Measurements from ENCODE around the gene TMEM39B. TPM values are rescaled to one million over a fixed set of nuclear protein-coding genes. Genes with fewer than 3 reads are reported as not detected.
"Not testable (repeated sequence)": the region's sequence is repeated elsewhere in the genome, so short reads cannot be mapped to it uniquely, and the experiment has no call there.

TMEM39B gene
- 23.7 TPM for polyA plus RNA-seq (2013, experiment 1 of 2; ENCODE audit: insufficient read length)
- polyA plus RNA-seq (2013, experiment 2 of 2; ENCODE audit: insufficient read length), result 23.7 TPM

DNA sequence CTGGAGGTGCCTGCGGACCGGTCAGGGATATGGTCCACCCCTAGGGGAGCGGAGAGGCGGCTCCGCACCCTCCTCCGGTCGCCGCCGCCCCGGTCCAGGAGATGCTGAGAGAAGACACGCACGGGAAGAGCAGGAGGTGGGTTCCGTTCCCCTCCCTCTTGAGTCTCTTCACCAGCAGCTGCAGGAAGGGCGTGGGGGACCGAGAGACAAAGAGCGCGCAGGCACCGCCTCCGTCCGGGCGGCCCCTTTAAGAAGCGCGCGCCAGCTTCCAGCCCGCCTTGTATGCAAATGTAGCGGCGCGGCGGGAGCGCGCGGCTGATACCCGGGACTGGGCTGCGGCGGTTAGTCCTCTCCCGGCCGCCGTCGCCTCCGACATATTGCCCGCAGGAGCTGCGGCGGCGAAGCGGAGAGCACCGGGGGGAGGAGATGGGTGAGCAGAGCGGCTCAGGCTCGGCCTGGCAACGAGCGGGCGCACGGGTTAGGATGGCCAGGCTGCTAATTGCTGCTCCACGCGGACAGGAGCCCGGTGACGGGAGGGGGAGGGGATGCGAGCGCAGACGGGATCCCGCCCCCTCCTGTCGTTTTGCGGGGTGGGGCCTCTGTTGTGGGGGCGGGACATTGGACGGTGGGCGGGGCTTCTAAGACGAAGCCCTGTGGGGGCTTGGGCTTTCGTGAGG lies at the start of gene TMEM39B:
Gene TMEM39B (plus strand): TSS at position 318 of the 677 bp plus-strand sequence. CDS start 109 bp downstream, at position 427.
- peak; percentile 97 for DNase-seq

DNA sequence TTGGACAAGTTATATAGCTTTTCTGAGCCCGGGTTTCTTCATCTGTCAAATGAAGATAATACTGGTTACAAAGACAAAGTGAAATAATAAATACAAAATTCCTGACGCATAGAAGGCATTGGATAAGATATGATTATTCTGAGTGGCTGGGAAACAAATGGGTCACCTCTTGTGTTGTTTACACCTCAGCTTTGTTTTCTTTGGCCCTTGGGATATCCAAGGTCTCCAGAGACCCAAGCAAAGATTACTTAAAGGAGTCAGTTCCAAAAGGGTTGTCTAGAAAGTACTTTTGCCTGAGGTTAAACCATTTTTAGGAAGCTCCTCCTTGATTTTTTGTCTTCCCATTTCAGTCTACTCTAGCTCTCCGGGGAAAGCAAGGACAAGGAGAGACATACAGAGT lies 49.4 kb upstream of the TMEM39B start:
- DNase-seq, result no peak

DNA sequence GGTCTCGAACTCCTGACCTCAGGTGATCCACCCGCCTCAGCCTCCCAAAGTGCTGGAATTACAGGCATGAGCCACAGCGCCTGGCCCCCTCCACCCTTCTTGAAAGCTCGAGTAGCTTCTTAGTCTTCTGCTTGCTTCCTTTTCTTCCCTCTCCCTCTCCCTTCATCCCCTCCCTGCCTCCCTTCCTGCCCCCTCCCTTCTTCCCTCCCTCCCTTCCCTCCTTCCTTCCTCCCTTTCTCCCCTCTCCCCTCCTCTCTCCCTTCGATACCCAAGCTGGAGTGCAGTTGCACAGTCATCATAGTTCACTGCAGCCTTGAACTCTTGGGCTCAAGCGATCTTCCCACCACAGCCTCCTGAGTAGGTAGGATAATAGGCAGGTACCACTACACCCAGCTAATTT lies 47.2 kb upstream of the TMEM39B start:
- no peak for DNase-seq

DNA sequence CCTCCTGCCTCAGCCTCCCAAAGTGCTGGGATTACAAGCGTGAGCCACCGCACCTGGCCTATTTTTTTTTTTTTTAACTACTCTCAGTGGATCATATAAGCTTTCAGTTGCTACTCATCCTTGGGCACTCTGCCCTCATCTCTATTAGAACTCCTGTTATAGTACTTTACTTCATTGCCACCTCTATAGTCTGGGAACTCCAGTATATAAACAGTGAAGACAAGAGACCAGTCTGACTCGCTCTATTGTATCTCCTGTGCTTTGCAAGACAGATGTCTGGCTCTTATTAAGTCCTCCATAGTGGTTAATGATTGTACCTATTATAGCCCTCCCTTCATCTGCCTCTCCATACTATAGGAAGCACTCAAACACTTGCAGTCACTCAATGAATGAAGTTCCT lies 44.0 kb upstream of the TMEM39B start:
- DNase-seq, result peak; percentile 38

DNA sequence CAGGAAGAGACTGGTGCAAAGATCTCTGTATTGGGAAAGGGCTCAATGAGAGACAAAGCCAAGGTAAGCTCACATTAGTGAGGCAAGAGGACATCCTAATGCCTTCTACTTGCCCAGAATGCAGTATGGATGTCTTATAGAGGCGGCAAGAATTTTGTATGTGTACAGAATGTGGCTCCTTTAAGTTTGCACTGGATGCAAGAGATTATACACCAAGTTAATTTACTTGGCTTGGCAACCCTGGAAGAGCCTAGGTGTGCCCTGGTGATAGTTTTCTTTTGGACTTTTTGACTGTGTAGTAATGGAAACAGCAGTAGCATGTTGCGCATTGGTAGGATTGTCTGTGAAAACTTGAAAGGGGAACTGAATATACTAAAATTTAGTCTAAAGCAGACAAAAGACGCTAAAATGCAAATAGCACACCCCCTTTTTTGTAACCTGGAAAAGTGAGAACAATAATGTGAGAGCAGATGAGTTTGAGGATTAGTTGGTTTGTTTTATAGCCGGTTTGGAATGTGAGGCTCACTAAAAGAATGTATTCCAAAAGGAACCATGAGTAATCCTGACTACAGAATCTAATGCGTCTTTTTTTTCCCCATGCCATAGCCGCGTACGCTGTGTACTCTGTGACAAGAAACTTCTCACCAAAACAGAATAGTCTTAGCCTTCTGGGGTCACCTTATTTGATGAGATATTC lies 41.0 kb upstream of the TMEM39B start:
- DNase-seq, result peak; percentile 82

DNA sequence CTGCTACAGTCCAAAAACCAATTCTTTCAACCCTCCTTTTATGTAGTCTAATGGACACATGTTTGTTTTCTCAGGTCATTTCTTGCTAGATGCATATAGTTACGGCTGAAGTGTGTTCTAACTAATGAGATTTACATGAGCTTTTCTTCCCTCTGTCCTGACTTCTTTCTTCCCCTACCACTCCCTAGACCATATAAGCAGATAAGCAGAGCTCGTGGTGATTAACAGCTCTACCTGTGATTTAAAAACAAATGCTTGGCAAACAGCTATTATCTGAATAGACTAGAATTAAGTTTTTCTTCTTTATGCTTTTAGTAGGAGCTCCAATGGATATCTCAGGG lies 40.5 kb upstream of the TMEM39B start:
- no peak for DNase-seq

DNA sequence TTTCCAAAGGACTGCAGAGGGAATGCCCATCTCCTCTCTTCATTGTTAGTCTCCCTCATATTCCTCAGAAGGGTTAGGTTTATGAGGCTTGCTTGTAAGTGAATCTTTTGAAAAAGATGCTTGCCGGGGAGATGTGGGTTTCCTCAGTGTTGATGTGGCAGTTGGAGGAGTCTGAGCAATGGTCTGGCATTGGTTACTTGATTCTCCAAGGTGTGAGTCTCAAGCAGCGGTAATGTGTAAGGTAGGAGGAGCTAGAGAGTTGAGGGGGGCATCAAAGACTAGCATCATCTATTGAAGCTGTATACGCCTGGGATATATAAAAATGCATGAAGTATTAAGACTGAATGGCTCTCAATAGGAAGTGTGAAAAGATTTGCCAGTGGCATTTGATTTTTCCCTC lies 37.6 kb upstream of the TMEM39B start:
- no peak for DNase-seq

DNA sequence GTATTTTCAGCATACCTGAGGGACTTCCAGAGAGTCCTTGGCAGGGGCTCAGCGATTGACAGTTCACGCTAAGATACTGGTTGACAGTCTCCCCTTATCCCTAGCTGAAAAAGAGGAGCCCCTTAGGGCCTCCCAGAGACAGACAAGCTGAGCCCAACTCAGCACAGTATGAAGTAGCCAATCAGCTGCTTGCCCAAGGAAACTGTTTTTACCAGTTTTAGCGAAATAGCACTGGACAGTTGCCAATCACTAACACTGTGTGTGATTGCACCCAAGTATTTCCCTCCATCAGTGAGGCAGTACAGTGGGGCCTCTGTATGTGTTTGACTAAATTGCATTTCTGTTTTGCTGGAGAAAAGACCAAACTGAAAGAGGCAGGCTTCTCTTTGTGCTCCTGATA lies 32.0 kb upstream of the TMEM39B start:
- DNase-seq, result no peak

DNA sequence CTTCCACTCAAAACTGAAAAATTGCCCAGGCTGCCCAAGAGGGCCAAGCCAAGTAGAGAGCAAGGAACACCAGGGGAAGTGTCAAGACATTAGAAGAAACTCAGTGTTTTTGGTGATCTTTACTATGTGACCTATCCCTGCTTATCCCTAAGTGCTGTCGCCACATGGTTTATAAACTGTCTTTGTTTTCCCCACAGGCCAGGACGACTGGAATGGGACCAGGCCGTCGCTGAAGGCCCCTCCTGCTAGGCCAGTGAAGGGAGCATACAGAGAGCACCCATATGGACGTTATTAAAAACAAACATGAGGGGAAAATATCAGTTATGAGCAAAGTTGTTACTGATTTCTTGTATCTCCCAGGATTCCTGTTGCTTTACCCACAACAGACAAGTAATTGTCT lies 30.4 kb upstream of the TMEM39B start:
- no peak for DNase-seq

DNA sequence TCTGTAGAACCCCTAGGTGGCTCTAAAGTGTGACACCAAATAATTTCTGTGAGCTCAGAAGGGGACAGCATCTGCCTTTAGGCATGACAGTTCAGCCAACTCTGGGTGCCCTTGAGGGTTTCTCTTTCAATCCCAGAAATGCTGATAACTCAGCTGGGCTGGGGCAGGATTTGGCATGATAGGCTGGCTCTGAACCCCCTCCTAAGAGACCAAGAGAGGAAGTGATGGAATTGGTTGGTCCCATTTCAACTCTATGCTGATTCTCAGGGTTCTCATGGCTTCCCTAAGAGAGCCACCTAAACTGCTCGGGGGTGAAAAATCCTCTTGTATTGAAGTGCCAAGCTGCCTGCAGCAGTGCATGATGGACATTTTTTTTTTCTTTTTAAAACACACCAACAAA lies 28.5 kb upstream of the TMEM39B start:
- no peak for DNase-seq

DNA sequence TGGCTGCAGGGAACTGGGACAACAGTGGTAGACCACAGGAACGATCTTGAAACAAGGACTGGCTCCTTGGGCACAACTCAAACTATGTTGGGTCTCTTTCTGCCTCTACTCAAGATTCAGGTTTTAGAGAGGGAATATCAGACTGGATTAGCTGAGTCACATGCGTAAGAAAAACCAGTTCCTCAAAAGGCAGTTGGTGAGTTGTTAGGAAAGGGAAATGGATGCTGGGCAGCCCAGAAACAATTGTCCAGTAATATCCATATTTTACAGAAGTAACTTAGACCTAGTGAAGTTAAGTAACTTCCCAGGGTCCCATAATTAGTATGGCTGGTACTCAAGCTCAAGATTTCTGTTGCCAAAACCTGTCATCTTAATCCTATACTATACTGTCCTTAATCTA lies 27.0 kb upstream of the TMEM39B start:
- DNase-seq, result no peak

DNA sequence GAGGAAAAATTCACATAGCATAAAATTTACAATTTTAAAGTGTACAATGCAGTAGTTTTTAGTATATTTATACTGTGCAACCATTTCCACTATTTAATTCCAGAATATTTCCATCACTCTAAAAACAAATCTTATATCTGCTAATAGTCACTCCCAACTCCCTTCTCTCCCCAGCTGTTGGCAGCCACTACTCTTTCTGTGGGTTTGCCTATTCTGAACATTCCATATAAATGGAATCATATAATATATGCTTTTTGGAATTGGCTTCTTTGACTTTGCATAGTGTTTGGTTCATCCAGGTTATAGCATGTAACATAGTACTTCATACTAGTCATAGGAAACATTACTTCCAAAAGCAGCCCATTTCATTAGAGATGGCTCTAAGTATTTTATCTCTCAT lies 25.0 kb upstream of the TMEM39B start:
- peak; percentile 53 for DNase-seq

DNA sequence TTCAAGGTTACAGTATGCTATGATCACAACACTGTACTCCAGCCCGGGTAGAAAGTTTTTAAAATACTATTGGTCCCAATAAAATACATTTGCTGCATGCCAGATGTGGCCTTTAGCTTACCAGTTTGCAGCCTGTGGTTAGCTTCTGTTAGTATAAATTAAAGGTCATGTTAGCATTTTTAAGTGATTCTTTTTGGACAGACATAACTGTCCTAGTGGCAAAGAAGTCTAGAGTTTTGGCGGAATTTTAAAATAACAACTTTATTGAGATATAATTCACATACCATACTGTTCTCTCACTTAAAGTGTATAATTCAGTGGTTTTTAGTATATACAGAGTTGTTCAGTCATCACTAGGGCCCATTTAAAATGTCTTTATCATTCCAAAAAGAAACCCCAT lies 24.3 kb upstream of the TMEM39B start:
- no peak for DNase-seq

DNA sequence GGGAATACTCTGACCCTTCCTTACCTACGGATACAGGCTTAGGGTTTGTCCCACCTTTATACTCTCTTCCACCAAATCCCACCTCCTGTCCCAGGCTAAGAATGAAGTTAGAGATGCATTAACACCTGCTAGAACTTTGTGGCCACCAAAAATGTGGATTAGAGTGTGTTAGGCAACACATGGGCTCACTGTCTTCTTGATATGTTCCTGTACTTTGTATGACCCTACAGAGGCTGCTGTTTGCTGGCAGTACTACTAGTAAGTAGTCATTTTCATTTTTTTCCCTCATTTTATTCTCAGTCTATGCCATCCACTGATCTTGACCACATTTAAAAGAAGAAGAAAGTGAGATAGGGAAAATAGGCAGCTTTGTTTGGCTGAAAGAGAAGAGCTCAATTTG lies 21.0 kb upstream of the TMEM39B start:
- no peak for DNase-seq

DNA sequence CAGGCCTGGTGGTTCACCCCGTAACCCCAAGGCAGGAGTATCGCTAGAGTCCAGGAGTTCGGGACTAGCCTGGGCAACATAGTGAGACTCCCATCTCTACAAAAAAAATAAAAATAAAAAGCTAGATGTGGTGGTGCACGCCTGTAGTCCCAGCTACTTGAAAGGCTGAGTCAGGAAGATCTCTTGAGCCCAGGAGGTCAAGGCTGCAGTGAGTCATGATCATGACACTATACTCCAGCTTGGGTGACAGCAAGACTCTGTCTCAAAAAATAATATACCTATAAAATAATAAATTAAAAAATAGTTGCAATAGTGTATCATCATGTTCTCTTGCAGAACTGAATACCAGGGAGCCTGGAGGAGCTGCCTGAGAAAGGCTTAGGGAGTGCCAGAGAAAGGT lies 19.9 kb upstream of the TMEM39B start:
- DNase-seq, result peak; percentile 23

DNA sequence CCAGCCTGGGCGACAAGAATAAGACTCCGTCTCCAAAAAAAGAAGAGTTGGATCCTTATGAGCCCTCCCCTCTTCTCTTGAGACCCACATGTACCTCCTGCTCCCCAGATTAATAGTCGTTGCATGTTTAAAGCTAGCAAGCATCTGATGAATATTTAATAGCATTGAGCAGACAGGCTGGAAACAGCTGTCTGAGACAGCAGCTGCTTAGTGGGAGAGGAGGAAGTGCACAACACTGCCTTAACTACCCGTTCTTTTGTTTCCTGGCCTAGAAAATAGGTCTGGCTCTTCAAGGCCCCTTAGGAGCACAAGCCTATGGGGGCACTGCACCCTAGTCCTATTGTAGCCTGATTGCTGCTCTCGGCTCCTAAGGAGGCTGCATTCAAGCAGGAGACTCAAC lies 17.3 kb upstream of the TMEM39B start:
- DNase-seq, result no peak

DNA sequence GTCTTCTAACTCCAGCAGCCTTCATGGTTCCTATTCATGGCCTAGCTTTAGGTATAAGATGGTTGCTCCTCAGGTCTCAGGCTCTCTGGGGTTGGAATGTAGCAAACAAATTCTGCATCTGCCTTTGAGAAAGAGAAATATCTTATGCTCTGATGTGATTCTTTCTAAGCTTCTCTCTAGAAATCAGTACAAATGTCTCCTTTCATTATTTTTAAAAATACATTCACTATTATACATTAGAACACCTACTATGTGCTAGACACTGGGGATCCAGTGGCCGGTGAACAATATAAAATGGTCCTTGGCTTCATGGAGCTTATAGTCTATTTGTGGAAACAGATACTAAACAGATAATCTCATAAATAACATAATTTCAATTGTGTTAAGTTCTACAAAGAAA lies 16.1 kb upstream of the TMEM39B start:
- DNase-seq, result no peak

DNA sequence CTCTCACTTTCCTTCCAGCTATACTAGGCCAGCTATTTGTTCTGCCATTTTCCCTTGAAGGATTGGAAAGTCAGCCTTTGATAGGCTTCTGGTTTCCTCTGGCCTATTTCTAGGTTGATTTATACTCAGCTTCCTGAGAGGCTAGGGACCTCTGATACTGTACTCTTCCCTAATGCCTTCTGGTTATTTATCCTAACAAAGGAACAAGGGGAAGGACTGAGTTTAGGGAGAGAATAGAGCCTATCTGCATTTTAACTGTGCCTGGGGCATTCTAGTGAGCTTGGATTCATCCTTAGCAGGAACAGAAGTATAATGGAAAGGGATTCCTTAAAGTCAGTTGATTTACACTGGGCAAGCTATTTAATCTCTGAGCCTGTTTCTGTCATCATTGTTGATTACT lies 11.8 kb upstream of the TMEM39B start:
- no peak for DNase-seq

DNA sequence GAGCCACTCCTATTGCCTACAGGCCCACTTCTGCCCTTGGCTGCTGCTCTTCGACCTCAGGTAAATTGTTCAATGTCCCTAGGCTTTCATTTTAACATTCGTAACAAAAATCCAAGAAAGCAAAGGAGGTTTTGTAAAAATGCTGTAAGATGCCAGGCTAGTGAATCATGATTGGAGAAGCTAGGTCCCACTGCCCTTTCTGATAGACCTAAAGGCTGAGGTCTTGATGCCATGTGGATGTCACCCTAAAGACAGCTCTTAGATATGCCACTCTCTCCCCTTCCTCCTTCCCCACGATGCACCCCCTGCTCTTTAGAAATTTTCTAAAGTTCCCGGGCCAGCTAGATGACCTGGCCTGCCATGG lies 9.9 kb upstream of the TMEM39B start:
- peak; percentile 29 for DNase-seq

DNA sequence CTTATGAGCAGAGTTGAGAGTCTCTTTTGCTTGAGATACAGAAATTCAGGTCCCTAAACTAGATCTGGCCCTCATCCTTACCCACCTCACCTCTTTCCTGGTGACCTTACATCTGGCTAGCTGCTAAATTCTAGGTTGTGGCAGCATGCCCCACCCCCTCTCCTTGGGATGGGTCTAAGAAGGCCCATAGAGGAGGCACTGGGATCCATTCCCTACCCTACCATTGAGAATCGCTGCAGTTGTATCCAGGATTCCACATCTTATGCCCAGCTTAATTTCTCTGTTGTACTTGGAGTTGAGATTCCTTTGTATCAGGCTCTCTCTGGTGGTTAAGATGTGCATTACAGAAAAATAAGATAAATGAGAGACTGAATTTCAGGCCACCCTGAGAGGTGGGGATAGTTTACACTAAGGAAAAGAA lies 9.5 kb upstream of the TMEM39B start:
- peak; percentile 70 for DNase-seq

DNA sequence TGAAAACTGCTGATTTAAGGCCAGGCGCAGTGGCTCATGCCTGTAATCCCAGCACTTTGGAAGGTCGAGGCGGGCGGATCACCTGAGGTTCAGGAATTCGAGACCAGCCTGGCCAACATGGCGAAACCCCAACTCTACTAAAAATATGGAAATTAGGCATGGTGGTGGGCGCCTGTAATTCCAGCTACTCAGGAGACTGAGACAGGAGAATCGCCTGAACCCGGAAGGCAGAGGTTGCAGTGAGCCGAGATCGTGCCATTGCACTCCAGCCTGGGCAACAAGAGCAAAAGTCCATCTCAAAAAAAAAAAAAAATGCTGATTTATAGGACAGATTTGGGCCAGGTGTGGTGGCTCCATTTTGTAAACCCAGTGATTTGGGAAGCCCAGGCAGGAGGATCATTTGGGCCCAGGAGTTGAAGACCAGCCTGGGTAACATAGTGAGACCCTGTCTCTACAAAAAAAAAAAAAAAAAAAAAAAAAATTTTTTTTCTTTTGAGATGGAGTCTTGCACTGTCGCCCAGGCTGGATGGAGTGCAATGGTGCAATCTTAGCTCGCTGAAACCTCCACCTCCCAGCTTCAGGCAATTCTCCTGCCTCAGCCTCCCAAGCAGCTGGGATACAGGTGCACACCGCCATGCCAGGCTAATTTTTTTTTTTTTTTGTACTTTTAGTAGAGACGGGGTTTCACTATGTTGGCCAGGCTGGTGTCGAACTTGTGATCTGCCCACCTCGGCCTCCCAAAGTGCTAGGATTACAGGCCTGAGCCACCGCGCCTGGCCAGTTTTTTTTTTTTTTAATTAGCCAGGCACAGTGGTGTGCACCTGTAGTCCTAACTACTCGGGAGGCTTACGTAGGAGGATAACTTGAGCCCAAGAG lies 6.9 kb upstream of the TMEM39B start:
- not testable (repeated sequence) for DNase-seq

DNA sequence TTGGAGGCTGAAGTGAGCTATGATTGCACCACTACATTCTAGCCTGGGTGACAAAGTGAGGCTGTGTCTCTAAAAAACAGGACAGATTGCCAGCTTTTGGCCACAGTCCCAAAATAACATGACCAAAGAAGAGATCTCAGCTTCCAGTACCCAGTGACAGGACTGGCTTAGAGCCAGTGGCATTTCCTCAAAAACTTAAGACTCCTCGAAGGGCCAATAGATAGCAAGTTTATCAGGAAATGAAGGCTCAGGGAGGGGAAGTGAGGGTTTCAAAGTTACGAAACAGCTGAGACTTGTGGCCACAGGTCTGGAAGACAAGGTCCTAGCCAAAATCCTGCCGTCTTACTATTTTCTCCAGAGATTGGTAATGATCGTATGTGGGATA lies 6.3 kb upstream of the TMEM39B start:
- peak; percentile 71 for DNase-seq

DNA sequence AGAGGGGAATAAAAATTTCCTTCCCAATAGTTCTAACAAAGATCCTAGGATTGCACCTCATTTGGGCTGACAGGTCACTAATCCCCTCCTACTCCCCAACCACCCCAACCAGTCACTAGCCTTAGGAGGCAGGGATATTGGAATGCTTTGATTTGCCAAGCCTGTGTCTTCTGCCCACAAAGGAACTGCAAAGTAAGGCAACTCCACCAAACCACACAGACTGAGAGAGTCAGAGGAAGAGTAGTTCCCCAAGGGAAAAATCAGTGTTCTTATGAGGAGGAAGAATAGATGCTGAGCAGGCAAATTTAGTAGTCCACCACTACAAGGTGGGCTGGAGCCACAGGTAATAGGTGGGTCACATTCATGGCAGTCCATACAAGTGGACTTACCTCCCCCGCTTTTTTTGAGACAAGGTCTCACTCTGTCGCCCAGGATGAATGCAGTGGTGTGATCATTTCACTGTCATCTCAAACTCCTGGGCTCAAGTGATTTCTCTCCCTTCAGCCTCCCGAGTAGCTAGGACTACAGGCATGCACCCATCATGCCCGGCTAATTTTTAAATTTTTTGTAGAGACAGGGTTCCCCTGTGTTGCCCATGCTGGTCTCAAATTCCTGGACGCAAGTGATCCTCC lies 3.7 kb upstream of the TMEM39B start:
- DNase-seq, result peak; percentile 67
